Umbilical cord (tissue), 2 donors: Measurements from ENCODE around the gene EPG5. TPM values are rescaled to one million over a fixed set of nuclear protein-coding genes. Genes with fewer than 3 reads are reported as not detected.
A peak's percentile ranks its signal among the peaks of the same experiment; 100 is the strongest.
"Not testable (repeated sequence)": the region's sequence is repeated elsewhere in the genome, so short reads cannot be mapped to it uniquely, and the experiment has no call there.

Source experiments
- DNase-seq: peaks from one replicate; pipeline ENCODE4 v3.0.0-alpha.2; 2015; ENCODE audit warnings: low spot score
- total RNA-seq: library from RNA; depleted of rRNA; stranded (reverse); fragments of >200 nt; gene quantifications from one replicate; pipeline ENCODE4 v1.2.3, GENCODE V29; 2014; ENCODE audit warnings: low replicate concordance; ENCODE audit not compliant: insufficient read depth

Gene EPG5
- total RNA-seq, 1 donor from 2014 or later: 23.8 TPM

DNA sequence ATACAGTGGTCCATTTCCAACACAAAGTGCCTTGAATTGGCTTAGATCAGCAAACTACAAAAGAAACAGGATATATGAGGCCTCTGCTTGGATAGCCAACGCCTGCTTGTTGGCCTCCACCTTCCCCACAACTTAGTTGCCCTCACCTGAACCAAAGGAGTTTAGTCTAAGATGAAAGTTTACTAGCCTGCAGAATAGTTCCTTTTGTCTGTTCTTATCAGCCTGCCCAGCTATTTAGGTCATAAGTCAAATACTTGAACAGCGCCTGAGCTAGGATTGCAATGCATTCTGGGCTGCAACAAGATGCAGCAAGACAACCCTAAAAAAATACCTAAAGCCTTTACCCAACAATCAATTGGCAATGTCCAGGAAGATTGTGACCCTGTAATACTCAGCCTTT is 13.1 kb upstream of the EPG5 start:
- no peak for DNase-seq

DNA sequence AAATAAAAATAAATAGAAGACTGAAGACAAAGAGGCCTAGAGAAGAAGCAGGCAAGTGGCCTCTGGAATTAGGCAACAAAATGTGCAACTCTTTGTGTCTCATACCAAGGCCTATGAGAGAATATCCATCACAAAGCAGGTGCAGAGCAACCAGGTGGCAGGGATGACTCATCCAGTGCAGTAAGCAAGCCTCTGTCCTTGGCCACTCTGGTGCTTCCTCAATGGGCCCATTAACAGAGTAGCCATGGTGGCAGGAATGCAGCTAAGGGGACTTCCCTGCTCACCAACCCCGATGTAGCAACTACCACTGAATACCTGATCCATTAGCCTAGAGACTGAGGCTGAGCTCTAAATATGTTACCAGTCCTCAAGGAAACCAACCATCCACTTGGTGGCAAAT is 11.0 kb upstream of the EPG5 start:
- no peak for DNase-seq

DNA sequence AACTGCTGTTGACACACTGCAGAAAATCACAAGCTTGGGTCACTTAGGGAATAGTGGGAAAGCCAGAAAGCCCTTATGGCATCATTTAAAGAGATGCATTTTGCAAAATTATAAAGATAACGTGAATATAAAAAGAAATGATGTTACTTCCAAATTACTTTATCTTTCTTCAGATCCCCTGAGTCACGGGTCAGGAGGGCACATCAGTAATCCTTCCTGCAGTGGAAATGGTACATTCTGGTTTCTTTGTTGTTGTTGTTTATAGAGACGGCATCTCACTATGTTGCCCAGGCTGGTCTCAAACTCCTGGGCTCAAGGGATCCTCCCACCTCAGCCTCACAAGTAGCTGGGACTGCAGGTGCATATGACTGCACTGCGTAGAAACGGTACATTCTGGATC is 9.8 kb upstream of the EPG5 start:
- no peak for DNase-seq

DNA sequence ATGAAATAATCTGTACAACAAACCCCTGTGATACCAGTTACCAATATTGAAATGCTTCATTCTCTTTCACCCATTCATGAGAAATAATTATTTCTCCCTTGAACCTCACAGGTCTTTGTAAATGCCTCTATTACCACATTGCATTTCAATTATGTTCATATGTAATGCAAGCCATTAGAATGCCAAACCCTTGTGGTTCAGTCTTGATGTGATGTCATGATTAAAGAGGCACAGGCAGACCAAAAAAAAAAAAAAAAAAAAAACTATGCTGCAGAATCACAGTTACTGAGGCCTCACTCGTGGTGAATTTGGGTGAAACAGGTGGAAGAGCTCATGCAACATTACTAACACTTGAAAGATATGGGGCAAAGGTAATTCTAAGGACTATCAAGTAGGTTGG is 9.4 kb upstream of the EPG5 start:
- no peak for DNase-seq

DNA sequence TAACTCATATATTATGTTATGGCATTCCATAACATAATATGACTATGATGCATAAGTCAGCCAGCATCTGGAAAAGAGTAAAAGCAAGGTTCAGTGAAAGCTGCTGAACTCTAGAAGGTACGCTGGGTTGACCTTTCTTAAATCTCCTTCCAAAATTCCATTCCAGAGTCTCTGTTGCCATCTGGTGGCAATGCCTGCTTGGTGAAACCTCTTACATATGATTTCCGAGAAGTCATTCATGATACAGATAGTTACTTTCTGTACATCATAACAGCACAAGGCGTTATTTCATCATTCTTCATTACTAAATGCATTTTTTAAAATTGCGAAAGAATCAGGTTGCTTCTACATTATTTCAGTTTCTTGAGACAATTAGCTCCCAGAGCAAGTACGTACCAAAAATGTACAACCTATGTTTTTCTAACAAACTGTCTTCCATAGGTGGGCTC is 7.0 kb upstream of the EPG5 start:
- DNase-seq: peak; percentile 84

DNA sequence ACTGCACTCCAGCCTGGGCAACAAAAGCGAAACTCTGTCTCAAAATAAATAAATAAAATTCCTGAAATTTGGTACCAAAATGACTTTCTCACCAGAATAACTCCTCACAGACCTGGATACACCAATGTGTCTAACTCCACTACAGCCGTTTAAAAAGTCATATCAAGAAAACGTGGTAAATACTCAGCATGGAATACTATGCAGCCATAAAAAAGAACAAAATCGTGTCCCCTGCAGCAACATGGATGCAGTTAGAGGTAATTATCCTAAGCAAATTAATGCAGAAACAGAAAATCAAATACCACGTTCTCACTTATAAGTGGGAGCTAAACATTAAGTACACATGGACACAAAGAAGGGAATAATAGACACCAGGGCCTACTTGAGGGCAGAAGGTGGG is 2.2 kb downstream of the EPG5 start:
- not testable (repeated sequence) for DNase-seq

DNA sequence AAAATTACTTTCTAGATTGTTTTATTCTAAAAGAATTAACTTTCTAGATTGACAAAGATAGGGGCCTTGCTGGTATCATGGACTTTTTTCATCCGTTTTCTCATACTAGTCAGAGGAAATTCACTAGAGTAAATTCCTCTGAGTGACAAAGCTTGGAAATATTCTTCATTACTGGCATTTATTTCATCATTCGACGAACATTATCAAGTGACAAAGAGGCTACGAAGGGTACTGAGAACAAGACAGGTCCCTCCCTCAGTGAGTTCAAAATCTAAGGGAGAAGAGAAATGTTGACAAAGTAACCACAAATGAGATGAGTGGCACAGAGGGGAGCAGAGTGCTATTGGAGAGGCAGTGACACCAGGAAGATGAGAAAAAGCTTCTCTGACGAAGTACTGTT is 4.3 kb downstream of the EPG5 start:
- no peak for DNase-seq

DNA sequence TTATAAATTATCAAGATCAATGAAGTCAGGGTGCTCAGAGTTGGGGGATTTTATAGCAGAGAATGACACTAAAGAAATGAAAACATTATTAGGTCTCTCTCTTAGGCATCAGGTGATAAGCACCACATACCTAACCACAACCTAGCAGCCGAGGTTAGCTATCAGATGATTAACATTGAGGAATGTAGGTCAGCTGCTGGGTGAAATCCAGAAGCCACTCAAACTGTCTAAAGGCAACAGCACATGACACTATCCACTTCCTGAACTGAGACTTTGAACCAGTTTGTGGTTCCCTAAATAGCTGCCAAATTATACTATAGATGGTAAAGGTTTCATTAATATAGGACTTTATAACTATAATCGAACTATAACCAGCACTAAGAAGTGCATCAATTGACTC is 4.7 kb downstream of the EPG5 start:
- no peak for DNase-seq

DNA sequence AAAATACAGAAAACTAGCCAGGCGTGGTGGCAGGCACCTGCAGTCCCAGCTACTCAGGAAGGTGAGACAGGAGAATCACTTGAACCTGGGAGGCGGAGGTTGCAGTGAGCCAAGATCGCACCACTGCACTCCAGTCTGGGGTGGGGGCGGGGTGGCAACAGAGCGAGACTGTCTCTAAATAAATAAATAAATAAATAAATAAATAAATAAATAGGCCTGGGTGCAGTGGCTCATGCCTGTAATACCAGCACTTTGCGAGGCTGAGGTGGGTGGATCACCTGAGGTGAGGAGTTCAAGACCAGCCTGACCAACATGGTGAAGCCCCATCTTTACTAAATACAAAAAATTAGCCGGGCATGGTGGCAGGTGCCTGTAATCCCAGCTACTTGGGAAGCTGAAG is 7.6 kb downstream of the EPG5 start:
- DNase-seq: not testable (repeated sequence)

DNA sequence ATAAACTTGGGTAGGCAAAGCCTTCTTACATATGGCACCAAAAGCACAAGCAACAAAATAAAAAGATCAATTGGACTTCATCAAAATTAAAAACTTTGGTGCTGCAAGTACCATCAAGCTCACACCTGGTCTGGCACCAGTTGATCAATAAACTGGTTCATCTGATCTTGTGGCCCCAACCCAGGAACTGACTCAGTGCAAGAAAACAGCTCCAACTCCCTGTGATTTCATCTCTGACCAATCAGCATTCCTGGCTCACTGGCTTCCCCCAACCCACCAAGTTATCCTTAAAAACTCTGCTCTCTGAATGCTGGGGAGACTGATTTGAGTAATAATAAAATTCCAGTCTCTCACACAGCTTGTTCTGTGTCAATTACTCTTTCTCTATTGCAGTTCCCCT is 8.4 kb downstream of the EPG5 start:
- no peak for DNase-seq

DNA sequence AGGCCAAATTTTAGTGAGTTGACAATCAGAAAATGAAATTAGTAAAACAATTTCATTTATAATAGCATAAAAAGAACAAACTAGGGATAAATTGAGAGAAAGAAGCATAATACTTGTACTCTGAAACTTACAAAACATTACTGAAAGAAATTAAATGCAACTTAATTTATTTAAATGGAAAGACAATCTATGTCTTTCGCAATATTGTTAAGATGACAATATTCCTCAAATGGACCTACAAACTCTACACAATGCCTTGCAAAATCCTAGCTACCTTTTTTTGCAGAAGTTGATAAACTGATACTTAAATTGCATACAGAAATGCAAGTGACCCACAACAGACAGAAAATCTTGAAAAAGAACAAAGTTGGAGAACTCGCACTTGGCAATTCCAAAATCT is 9.1 kb downstream of the EPG5 start:
- DNase-seq: no peak

DNA sequence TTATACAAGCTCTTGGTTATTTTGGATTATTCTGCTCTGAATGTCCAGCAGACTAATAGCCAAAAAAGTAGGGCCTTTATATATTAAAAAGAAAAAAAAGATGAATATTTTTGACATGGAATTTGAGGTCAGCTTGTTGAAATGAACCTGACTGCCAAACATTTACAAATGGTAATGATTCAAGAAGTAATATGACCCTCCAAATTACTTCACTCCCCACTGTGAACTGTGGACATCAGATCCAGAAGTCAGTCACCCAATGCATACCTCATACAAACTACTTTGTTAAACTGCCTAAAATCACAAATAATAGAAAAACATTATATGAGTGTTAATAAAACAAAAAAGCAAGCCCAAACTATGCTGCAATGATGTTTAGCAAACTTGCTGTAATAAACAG is 10.0 kb downstream of the EPG5 start:
- DNase-seq: no peak

DNA sequence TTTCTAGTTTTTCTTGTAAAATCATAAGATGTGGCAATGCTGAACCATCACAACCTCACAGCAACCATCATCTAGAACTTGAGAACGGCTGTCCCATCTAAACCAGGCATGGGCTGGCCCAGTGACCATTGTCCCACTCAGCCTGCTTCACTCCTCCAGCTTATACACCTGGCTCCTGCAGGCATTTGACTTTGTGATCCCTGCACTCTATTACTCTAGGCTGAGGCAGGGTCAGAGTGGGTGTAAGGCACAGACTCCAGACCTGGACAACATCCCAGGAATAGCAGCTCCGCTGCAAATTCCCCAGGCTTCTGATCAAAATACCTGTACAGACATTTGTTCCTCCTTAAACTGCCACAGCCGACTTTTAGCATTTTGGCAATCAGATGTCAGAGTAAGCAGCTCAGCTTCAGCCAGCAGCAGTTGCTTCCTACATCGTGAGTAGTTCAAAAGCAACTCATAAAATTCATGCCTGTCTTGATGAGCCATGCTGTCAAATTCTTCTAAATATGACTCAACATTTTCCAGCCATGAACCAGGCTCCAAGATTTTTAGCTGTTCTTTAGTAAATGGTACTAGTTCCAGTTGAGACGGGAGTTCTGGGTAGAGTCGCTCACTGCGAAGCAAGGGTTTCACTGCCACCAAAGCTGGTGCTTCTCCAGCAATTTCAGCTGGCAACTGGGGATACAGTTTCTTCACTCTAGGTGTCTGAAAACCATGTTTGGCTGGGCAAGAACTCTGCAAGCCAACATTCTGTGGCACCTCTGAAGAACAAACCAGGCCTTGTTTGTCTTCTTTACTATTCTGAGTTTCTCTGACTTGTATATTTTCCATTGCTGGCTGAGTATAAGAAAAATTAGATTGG is 12.8 kb downstream of the EPG5 start:
- DNase-seq: peak; percentile 44

DNA sequence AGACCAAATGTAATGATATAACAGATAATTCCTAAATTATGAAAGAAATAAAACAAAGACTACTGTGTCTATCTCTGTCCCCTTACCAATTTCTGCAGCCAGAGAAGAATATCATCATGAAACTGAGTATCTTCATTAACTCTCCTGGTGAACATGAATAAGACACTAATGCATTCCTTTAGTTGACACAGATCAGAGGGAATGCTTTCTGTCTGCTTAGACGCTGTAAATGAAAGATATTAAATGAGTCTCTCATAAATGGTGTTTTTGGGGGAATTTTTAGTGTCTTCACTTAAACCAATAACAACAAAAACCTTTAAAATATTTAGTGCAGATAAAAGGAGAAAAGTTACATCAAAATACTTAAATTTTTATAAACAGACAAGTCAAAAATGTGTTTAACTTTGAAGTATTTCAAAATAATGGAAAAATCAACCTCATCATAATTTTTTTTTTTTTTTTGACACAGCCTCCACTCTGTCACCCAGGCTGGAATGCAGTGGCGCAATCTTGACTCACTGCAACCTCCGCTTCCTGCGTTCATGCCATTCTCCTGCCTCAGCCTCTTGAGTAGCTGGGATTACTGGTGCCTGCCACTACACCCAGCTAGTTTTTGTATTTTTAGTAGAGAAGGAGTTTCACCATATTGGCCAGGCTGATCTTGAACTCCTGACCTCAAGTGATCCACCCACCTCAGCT is 16.0 kb downstream of the EPG5 start:
- peak; percentile 12 for DNase-seq

DNA sequence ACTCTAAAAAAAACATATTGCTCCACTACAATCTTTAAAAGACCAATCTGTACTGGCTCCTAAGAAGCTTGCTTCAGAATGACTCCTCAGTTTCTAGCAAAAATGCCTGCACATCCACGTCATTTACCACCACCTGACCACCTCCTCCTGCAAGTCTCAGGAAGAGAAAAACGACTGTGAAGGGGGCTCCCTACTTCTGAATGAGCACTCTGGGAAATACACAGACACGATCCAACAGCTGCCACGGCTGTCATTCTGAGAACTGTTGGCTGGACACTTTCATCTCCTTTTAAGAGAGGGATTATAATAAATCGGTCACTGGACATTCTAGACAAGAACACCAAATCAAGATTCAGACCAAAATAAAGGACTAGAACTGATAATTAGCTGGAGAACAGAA is 21.5 kb downstream of the EPG5 start:
- DNase-seq: no peak

DNA sequence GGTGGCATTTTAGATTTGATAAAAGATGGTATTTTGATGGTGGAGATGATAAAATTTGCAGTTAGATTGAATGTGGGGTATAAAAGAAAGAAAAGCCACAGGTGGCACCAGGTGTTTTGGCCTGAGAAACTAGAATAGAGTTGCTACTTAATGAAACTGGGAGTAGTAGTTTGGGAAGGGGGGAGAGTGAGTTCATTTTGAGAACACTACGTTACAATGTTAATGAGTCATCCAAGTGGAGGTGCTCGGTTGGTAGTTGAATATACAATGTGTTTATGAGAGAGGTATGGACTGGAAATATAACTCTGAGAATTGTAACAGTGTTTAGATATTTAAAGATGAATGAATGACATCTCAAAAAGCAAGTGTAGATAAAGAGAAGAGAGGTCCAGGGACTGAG is 26.4 kb downstream of the EPG5 start:
- no peak for DNase-seq

DNA sequence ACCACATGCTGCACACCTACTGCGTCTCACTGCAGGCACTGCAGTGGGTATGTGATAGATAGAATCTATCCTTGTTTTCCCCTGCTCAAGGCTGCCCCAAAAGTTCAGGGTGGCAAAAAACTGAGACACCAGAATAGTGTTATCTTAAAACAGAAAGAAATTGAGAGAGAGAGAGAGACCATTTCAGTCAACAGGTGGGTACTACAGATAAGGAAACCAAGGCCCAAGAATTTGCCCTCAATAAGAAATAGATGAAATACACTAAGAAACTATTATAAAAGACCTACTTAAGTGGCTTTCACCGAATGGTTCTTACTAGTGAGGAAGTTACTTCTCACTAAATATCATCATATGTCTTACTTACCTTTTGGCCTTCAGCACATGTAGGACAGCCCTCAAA is 27.9 kb downstream of the EPG5 start:
- no peak for DNase-seq

DNA sequence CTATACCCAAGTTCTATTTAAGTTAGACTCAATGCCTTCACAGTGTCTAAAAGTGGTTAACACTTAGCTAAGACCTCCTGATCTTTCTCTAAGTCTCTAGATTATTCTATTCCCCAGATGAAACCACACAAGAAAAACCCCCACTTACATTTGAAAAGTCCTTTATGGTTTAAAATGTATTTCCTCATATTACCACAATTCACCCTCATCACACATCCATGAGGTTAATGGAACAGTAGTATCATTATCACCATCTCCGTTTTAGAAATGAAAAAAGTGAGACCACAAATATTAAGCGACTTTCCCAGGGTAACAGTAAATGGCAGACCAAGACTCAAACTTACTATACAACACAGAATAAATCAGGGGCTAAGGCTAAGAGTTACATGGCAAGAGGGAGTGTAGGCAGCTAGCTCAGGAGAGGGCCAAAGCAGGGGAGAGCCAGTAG is 28.6 kb downstream of the EPG5 start:
- no peak for DNase-seq

DNA sequence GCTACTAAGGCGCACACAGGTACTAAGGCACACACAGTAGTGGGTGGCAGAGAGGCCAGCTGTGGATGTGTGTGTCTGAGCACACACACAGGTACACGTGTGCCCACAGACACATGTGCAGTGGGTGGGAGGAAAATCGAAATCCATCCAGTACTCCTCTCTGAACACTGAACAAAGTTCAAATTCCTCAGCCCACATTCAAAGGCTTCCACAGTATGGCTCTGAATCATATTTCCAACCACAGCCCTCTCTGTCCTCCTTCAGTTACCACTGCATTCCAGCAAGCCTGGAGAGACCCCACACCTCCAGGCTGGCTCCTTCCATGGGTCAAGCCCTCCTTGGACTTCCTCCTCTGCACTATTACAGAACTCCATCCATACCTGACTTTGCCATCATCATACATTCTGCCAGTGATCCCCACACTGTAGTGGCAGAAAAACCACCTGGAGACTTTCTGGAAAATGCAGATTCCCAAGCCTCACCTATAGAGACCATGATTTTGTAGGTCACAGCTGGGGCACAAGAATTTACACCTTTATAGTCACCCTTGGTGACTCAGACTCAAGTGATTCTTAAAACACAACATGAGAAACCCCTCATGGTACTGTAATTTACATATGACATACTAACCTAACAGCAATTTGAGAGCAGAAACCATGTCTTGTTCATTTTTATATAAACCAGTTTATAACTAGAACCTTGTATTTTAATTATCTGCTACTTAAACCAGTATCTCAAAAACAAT is 31.4 kb downstream of the EPG5 start:
- no peak for DNase-seq

DNA sequence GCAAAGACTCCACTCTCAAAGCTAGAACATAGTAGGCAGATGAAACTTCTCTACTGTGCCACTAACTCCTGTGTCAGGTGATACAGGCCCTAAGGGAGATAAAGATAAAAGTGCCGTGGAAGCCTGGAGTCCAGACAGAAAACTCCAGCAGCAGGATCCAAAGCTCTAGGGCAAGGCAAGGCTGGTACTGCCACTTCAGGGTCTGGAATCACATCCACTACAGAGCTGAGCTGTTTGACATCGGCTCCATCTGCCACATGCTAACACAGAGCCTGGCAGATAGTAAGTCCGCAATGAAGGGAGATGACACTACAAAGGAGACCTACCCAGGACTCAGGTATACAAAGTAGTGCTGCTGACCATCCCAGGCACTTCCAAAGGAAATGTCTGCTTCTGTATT is 34.4 kb downstream of the EPG5 start:
- no peak for DNase-seq

DNA sequence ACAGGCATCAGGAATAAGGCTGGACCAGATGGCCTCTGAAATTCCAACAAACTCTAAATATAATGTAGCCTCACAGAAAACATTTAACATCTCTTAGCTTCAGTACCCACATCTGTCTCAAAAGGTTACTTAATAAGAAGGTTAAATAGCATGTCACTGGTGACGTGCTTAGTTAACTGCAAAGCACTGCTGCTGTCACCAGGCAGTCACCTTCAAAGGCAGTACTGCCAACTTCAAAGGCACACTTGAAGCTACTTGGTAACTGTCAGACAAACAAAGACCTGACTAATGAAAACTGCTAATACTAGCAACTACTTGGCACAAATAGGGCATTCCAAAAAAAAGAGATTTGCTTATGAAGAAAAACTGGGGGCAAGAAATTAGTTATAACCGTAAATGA is 36.2 kb downstream of the EPG5 start:
- DNase-seq: no peak

DNA sequence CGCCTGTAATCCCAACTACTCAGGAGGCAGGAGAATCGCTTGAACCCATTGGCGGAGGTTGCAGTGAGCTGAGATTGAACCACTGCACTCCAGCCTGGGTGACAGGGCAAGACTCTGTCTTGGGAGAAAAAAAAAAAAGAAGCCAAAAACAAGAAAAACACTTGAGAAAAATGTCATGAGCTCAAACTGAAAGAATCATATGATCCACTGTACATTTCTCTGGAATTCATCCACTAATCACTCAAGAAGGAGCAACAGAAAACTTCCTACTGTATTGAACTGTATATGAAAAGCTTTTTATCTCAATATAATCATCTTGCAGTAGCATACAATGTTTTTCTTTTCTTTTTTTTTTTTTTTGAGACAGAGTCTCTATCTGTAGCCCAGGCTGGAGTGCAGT is 40.4 kb downstream of the EPG5 start:
- DNase-seq: no peak
